Spleen (tissue), 7 donors: ENCODE results near the gene EFEMP2.

Experiments
- CTCF ChIP-seq, 11 experiments: fragments of 200-600 bp in 7 of 11; fragments of 450-650 bp in 4 of 11; sonication (generic) in 4 of 11; IDR thresholded peaks in 8 of 11; conservative IDR thresholded peaks in 3 of 11; 1 replicate in 7 of 11; 2 replicates in 4 of 11; pipeline versions ENCODE4 v1.4.0 to v1.8.0; 2016 to 2021; ENCODE audit warnings: antibody characterized with exemption in 11 of 11, inconsistent platforms in 4 of 11, mild to moderate bottlenecking in 1 of 11
- POLR2A ChIP-seq, 3 donors: fragments of 450-650 bp; IDR thresholded peaks; one replicate each; pipeline ENCODE4 v1.5.1; 2017; ENCODE audit warnings: antibody characterized with exemption in 3 of 3, mild to moderate bottlenecking in 1 of 3
- donor health status: DM: no; HTN: no; CAD: no; lungs with moderate emphysema.
- donor health status: DM: no; HTN: no; CAD: no.
- donor health status: DM: no; HTN: no; CAD: no.

GRCh38 chr11:65870706-65871681 is 1.6 kb downstream of the EFEMP2 start:
- TF ChIP-seq CTCF (IDR thresholded peaks at IDR 0.05 in 8 of 11, conservative IDR thresholded peaks at IDR 0.05 in 3 of 11) (no peak), POLR2A (IDR thresholded peaks at IDR 0.05) (no peak)
